Activated naive CD8-positive, alpha-beta T cell treated with anti-CD3 and anti-CD28 coated beads, Interleukin-2, amount 50 U/mL, for 24 hours (primary cell): ENCODE data around the gene TUB.

Experiments used
- ATAC-seq: fragments of 150-1000 bp; cut with Tn5 transposase; one replicate; pipeline ENCODE4 v1.10.0; 2021
- DNase-seq: peaks from one replicate; pipeline ENCODE4 v3.0.0; 2021
- H3K27ac Mint-ChIP-seq: one replicate; pipeline ENCODE4 v1.8.0; 2021; ENCODE audit warnings: mild to moderate bottlenecking, mixed read lengths
- H3K27me3 Mint-ChIP-seq: one replicate; pipeline ENCODE4 v1.8.0; 2021; ENCODE audit warnings: mixed read lengths
- H3K36me3 Mint-ChIP-seq: one replicate; pipeline ENCODE4 v1.8.0; 2021; ENCODE audit warnings: low read depth, mixed read lengths
- H3K4me1 Mint-ChIP-seq: one replicate; pipeline ENCODE4 v1.8.0; 2021; ENCODE audit warnings: mixed read lengths
- H3K4me3 Mint-ChIP-seq: one replicate; pipeline ENCODE4 v1.8.0; 2021; ENCODE audit warnings: mild to moderate bottlenecking, moderate library complexity, mixed read lengths
- H3K9me3 Mint-ChIP-seq: one replicate; pipeline ENCODE4 v1.8.0; 2021; ENCODE audit warnings: mixed read lengths

The TUB gene

GRCh38 chr11:8071616-8072581 lies 9.1 kb upstream of the TUB start:
- Mint-ChIP-seq H3K27ac (no peak overlapping the region), H3K9me3 (no peaks in the 10 kb centered on the region), H3K27me3 (peaks cover 28% of the 10 kb centered on the region), H3K4me1 (peaks cover 10% of the 10 kb centered on the region), H3K36me3 (no peaks in the 10 kb centered on the region), H3K4me3 (no peak overlapping the region)
- DNase-seq (no peak), ATAC-seq (no peak)

DNA sequence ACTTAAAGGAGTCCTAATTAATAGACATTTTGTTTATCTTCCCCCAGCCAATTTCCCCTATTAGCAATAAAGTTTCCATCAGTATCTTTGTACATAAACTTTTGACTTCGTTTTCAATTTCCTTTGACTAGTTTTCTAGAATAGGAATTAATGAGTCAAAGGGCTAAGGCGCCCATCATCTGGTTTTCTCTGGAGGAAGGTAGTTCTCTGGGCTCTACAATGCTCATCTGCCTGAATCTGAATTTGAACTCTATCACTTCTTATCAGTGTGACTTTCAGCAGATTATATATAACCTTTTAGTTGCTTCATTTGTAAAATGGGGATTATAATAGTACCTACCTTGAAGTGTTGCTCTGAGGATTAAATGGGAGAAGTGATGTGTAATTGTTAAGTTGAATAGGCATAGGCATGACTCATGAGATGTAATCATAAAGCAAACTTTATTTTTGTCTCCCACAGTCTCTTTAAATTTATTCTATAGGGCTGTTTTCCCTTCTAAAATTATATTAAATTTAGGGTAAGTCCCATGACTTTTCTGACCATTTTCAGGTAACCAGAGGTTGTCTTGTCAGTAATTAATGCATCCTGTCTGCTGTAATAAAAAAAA lies 5.8 kb upstream of the TUB start:
- H3K27me3 Mint-ChIP-seq, result peaks cover 27% of the 10 kb centered on the region
- DNase-seq (no peak), ATAC-seq (peak; percentile 37)
- peaks cover 10% of the 10 kb centered on the region for H3K4me1 Mint-ChIP-seq
- peak overlapping the region; percentile 23 for H3K27ac Mint-ChIP-seq
- H3K36me3 Mint-ChIP-seq, result no peaks in the 10 kb centered on the region
- no peaks in the 10 kb centered on the region for H3K9me3 Mint-ChIP-seq
- no peak overlapping the region for H3K4me3 Mint-ChIP-seq

DNA sequence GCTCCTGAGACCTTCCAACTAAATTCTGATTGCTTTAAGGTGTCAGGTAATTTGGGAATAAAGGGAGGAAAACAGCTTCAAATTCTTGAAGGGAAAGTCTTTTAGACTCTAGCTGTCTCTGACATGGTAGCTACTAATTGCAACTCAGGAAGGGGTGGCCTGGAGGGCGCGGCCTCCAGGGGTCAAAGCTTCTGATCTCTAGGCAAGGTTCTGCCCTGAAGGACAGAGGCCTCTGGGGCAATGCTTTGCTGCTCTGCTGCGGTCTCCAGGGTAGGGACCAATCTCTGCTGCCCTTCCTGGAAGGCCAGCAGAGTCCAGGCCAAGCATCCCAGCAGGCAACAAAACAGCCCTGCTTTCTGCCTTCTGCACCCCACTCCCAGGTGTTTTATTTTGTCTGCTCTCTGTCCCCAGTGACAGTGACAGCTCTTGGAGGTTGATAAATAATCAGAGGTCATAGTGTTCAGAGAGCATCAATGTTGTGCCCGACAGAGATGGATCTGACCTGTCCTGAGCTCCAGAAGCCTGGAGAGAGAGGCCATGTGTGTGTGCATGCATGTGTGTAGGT lies 1.8 kb upstream of the TUB start:
- no peak overlapping the region for H3K27ac Mint-ChIP-seq
- H3K4me1 Mint-ChIP-seq, result peaks cover 13% of the 10 kb centered on the region
- peaks cover 40% of the 10 kb centered on the region for H3K27me3 Mint-ChIP-seq
- H3K9me3 Mint-ChIP-seq, result no peaks in the 10 kb centered on the region
- DNase-seq (no peak), ATAC-seq (no peak)
- no peak overlapping the region for H3K4me3 Mint-ChIP-seq
- no peaks in the 10 kb centered on the region for H3K36me3 Mint-ChIP-seq

DNA sequence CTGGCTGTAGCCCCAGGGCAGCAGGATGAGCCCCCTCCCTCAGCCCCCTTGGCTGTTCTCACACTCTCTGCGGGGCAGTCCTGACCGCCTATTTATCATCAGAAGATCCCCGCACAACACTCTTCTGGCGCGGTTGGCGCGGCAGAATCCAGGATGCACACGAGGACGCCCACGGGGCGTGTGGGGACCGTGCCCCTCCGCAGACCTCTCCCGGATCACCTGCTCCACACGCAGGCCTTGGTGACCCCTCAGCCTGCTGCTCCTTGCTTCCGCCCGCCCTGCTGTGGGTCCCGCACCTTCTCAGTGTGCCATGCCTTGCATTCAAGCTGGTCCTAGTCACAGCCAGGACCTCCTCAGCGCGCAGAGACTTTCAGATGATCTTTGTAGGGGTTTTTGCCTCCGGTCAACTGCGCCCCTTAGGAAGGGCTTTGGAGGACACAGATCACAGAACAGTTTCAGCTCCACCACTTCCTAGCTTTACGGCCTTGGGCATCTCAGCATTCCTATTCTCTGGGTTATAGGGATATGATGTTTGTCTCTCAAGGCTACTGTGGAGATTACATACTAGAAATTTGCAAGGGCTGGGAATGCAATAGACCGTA lies 841 bp upstream of the TUB start:
- ATAC-seq, result no peak
- peaks cover 45% of the 10 kb centered on the region for H3K27me3 Mint-ChIP-seq

GRCh38 chr11:8081591-8082250 lies 710 bp downstream of the TUB start:
- peak overlapping the region; percentile 51 for H3K4me3 Mint-ChIP-seq
- H3K36me3 Mint-ChIP-seq, result no peaks in the 10 kb centered on the region
- ATAC-seq (peak; percentile 8), DNase-seq (no peak)
- H3K9me3 Mint-ChIP-seq, result no peaks in the 10 kb centered on the region
- H3K4me1 Mint-ChIP-seq, result peaks cover 4% of the 10 kb centered on the region
- H3K27me3 Mint-ChIP-seq, result peaks cover 45% of the 10 kb centered on the region
- no peak overlapping the region for H3K27ac Mint-ChIP-seq

More for the DNA sequence above, 841 bp upstream of the TUB start:
- Mint-ChIP-seq H3K27ac (no peak overlapping the region), H3K4me3 (peak overlapping the region; percentile 50), H3K9me3 (no peaks in the 10 kb centered on the region), H3K36me3 (no peaks in the 10 kb centered on the region), H3K4me1 (peaks cover 11% of the 10 kb centered on the region)
- no peak for DNase-seq

- Mint-ChIP-seq H3K27me3 (peaks cover 39% of the 10 kb centered on the region), H3K27ac (no peak overlapping the region), H3K4me3 (no peak overlapping the region), H3K9me3 (no peaks in the 10 kb centered on the region), H3K4me1 (peaks cover 4% of the 10 kb centered on the region), H3K36me3 (no peaks in the 10 kb centered on the region)
- DNase-seq, result no peak
- no peak for ATAC-seq
Measured at GRCh38 chr11:8082391-8083087, 1.5 kb downstream of the TUB start.

DNA sequence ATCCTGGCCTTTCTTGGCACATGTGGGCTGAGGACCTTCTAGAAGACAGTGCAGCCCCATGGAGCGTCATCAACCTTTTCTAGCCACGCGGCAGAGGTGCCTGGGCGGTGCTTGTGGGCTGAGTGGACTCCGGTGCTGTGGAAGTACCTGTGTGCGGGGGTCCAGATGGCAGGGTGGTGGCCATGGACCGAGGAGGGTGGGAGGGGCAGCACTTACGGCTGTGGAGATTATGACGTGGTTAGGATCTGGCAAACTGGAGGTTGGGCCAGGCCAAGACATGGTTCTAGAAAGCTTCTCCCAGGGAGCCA lies 2.0 kb downstream of the TUB start:
- Mint-ChIP-seq H3K4me1 (peaks cover 4% of the 10 kb centered on the region), H3K36me3 (no peaks in the 10 kb centered on the region), H3K4me3 (no peak overlapping the region), H3K27ac (no peak overlapping the region), H3K9me3 (no peaks in the 10 kb centered on the region), H3K27me3 (peaks cover 38% of the 10 kb centered on the region)
- DNase-seq, result no peak
- no peak for ATAC-seq

- Mint-ChIP-seq H3K9me3 (no peaks in the 10 kb centered on the region), H3K27me3 (peaks cover 38% of the 10 kb centered on the region), H3K4me3 (no peak overlapping the region), H3K27ac (no peak overlapping the region), H3K36me3 (no peaks in the 10 kb centered on the region), H3K4me1 (peaks cover 4% of the 10 kb centered on the region)
- ATAC-seq (no peak), DNase-seq (no peak)
Measured at GRCh38 chr11:8083871-8084281, 2.9 kb downstream of the TUB start.

DNA sequence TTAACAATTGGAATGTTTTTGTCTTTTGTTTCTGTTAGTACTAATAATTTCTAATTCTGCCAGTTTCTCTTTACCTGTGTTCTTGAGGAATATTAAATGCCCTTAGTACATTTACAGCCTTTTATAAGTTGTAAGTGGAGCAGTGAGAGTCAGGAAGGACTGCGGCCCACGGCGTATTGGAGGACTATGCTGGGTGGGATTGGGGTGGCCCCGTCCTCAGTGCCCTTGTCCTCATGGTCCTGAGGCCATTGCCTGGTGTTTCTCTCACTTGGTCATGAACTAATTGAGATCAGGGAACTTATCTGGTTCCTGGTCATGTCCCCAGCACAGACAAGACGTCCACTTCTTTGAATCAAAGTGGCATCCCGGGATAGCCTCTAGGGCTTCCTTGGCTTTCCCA lies 3.3 kb downstream of the TUB start:
- DNase-seq, result no peak
- H3K36me3 Mint-ChIP-seq, result no peaks in the 10 kb centered on the region
- no peak overlapping the region for H3K4me3 Mint-ChIP-seq
- H3K27me3 Mint-ChIP-seq, result peaks cover 36% of the 10 kb centered on the region
- H3K9me3 Mint-ChIP-seq, result no peaks in the 10 kb centered on the region
- peaks cover 4% of the 10 kb centered on the region for H3K4me1 Mint-ChIP-seq
- no peak overlapping the region for H3K27ac Mint-ChIP-seq
- ATAC-seq, result no peak

- H3K4me1 Mint-ChIP-seq, result peaks cover 4% of the 10 kb centered on the region
- H3K36me3 Mint-ChIP-seq, result no peaks in the 10 kb centered on the region
- peaks cover 32% of the 10 kb centered on the region for H3K27me3 Mint-ChIP-seq
- no peaks in the 10 kb centered on the region for H3K9me3 Mint-ChIP-seq
- no peak overlapping the region for H3K27ac Mint-ChIP-seq
- no peak for ATAC-seq
- no peak overlapping the region for H3K4me3 Mint-ChIP-seq
- DNase-seq, result no peak
Measured at GRCh38 chr11:8085011-8085645, 4.1 kb downstream of the TUB start.

GRCh38 chr11:8086001-8086479 lies 5.0 kb downstream of the TUB start:
- H3K9me3 Mint-ChIP-seq, result no peaks in the 10 kb centered on the region
- no peaks in the 10 kb centered on the region for H3K36me3 Mint-ChIP-seq
- DNase-seq (no peak), ATAC-seq (no peak)
- no peak overlapping the region for H3K27ac Mint-ChIP-seq
- peaks cover 27% of the 10 kb centered on the region for H3K27me3 Mint-ChIP-seq
- H3K4me1 Mint-ChIP-seq, result peaks cover 4% of the 10 kb centered on the region
- no peak overlapping the region for H3K4me3 Mint-ChIP-seq

GRCh38 chr11:8086571-8086970 lies 5.6 kb downstream of the TUB start:
- no peaks in the 10 kb centered on the region for H3K9me3 Mint-ChIP-seq
- H3K36me3 Mint-ChIP-seq, result no peaks in the 10 kb centered on the region
- H3K4me1 Mint-ChIP-seq, result peaks cover 4% of the 10 kb centered on the region
- H3K4me3 Mint-ChIP-seq, result no peak overlapping the region
- ATAC-seq, result no peak
- H3K27me3 Mint-ChIP-seq, result peaks cover 27% of the 10 kb centered on the region
- H3K27ac Mint-ChIP-seq, result no peak overlapping the region
- no peak for DNase-seq

DNA sequence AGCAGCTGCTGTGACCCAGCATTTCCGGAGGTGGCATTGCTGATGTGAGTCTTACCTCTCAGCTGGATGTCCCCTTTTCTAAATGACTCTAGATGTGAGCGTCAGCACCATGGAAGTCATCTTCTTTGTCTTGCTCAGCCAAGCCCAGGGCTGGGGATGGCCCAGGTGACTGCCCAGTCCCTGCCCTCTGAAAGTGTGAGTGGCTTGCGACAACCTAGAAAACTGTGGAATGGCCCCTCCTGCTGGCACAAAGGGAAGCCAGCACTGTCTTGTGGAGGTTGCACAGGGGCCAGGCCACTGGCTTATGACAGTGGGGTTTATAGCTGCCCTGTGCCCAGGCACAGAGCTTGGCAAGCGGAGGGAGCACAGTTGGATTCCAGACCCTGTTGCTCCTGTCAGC lies 6.2 kb downstream of the TUB start:
- Mint-ChIP-seq H3K4me3 (no peak overlapping the region), H3K4me1 (peaks cover 1% of the 10 kb centered on the region), H3K9me3 (no peaks in the 10 kb centered on the region), H3K27me3 (peaks cover 21% of the 10 kb centered on the region), H3K27ac (no peak overlapping the region), H3K36me3 (no peaks in the 10 kb centered on the region)
- ATAC-seq, result no peak
- DNase-seq, result no peak
